HL-60/S4 treated with retinoic acid at 250 ng/mL for 4 days and 3 days (cell line): ENCODE measurements around the gene TP53TG5.
"Not testable (repeated sequence)": the region's sequence is repeated elsewhere in the genome, so short reads cannot be mapped to it uniquely, and the experiment has no call there.

ENCODE experiments used
- in situ Hi-C: fragments of 300-500 bp; cut with MboI; formaldehyde crosslinking; loops from 2 replicates; pipeline ENCODE4 v1.7.0; 2022; ENCODE audit warnings: low sequenced_read_pairs

The TP53TG5 gene

GRCh38 chr20:45368221-45368980 lies 9.7 kb downstream of the TP53TG5 start:
- in situ Hi-C loops, result no loop called here

DNA sequence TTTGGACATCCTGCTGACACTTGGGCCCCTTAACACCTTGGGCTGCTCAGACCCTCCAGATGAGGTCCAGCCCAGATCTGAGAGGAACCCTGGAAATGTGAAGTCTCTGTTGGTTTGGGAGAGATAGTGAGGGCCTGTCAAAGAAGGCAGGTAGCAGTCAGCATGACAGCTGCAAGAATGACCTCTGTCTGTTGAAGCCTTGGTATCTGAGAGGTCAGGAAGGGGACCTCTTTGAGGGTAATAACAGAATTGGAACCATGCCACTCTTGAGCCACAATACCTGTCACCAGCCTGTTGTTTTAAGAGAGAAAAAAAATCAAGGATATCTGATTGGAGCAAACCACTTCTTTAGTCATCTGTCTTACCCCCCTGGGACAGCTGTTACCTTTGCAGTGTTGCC lies 11.0 kb downstream of the TP53TG5 start:
- in situ Hi-C loops, result no loop called here

- in situ Hi-C loops, result no loop called here
Measured at GRCh38 chr20:45366631-45367030, 11.5 kb downstream of the TP53TG5 start.

- in situ Hi-C loops, result no loop called here
Measured at GRCh38 chr20:45366192-45366591, 11.9 kb downstream of the TP53TG5 start.

- in situ Hi-C loops, result no loop called here
Measured at GRCh38 chr20:45365444-45365970, 12.6 kb downstream of the TP53TG5 start.

GRCh38 chr20:45363611-45364492 lies 14.3 kb downstream of the TP53TG5 start:
- in situ Hi-C loops, result no loop called here

GRCh38 chr20:45362804-45363610 lies 15.1 kb downstream of the TP53TG5 start, which contains the start of gene SYS1:
SYS1 (plus strand) TSS chr20:45363156; CDS start chr20:45363532, 376 bp downstream.
- in situ Hi-C loops, result no loop called here

- in situ Hi-C loops, result no loop called here
Measured at GRCh38 chr20:45361793-45362192, 16.3 kb downstream of the TP53TG5 start.

DNA sequence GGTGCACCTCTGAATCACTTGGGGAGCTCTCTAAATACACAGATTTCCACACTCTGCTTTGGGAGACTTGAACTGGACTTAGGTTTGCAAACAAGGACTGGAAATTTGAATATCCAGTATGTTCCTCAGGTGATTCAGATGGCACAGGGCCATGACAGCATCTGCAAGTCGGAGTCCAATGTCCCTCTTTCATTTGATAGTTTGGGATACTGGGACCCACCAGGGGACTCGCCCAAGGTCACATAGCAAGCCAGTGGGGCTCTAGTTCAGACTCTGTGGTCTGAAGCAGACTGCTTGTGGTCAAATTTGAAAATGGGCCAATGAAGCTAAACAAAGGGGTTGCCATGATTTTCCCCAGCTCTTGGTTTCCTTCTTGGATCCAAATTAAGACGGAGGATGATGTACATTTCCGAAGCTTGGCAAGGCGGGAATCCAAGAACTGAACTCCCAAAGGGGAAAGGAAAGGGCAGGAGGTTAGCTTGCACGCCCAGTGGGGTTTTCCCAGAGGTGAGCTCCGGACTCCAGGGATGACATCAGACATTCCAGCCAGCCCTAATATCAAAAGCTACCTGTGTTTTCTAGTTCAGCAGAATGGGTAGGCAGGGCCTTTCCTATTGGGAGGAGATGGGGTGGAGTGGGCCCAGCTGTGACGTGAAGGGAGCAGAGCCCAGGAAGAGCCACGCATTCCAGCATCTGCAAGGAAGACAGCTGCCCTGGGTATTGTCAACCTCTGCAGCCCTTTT lies 18.5 kb downstream of the TP53TG5 start:
- in situ Hi-C loops, result no loop called here

- in situ Hi-C loops, result no loop called here
Measured at GRCh38 chr20:45359069-45359405, 19.1 kb downstream of the TP53TG5 start.

DNA sequence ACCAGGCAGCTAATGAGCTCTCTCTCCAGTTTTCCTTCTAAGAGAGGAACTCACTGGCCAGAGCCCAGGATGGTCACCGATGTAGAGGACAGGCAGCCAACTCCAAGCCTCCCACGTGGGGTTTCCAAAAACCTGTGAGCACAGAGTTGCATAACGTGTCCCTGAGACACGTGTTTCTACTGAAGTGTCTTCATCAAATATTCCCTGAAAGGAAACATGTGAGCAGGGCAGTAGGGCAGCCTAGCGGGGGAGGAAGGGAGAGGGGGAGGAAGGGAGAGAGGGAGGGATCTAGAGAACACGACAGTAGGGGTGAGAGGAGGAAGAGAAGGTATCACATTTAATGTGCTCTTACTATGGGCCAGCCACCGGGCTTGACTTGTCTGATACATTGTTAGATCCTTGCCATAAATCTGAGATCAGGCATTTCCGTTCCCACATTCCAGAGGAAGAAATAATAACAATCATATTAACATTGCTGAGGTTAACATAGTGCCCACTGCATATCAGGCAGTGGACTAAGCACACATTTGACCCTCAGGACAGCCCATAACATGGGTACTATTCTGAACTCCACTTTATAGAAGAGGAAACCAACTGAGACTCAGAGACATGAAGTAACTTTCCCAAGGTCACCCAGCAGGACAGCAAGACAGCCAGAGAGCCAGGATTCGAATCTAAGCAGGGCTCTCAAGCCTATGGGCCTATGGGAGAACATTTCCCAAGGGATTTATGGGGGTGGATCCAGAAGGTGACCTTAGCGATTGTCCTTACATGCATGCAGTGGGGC lies 19.6 kb downstream of the TP53TG5 start:
- in situ Hi-C loops, result no loop called here

GRCh38 chr20:45355209-45356084 lies 22.7 kb downstream of the TP53TG5 start:
- in situ Hi-C loops, result no loop called here

- in situ Hi-C loops, result no loop called here
Measured at GRCh38 chr20:45354423-45355208, 23.5 kb downstream of the TP53TG5 start.

GRCh38 chr20:45353746-45354145 lies 24.4 kb downstream of the TP53TG5 start:
- in situ Hi-C loops, result no loop called here

GRCh38 chr20:45352729-45353128 lies 25.4 kb downstream of the TP53TG5 start:
- in situ Hi-C loops, result no loop called here

DNA sequence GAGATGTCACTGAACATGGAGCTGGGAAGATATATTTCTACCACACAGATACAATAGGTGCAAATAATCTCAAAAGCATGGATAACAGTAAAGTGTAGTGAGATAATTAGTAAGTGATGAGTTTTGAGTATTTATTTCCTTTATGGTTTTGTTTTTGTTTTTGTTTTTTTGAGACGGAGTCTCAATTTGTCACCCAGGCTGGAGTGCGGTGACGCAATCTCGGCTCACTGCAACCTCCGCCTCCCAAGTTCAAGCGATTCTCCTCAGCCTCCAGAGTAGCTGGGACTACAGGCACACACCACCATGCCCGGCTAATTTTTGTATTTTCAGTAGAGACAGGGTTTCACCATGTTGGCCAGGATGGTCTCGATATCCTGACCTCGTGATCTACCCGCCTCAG lies 27.3 kb downstream of the TP53TG5 start:
- in situ Hi-C loops, result not testable (repeated sequence)

DNA sequence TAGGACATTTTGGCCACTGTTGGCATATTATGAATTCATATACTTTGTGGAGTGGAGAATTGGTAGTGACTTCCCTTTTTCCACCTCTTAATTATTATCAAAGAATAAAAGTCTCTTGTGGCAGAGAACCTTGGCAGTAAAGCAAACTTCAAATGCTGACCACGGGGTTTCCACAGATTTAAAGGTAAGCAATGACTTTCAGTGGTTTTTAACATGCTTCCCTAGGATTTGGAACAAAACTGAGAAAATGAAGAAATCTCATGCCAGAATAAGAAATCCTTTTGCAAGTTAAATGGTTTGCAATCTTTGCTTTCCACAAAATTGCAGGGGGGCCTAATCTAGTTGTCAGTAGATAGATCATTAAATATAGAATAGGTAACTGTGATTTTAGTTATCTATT lies 27.9 kb downstream of the TP53TG5 start:
- in situ Hi-C loops, result no loop called here
